HG03095 (cell line): ENCODE results near the gene PACRG.

Experiments
- ATAC-seq: cut with Tn5 transposase; IDR thresholded peaks from one replicate; pipeline ENCODE4 v1.9.1; 2021; ENCODE audit warnings: moderate library complexity; ENCODE audit not compliant: unreplicated experiment

The PACRG gene

GRCh38 chr6:162862462-162862861, 134.7 kb downstream of the PACRG start:
- ATAC-seq: no peak

- no peak for ATAC-seq
Measured at GRCh38 chr6:162862941-162863340, 135.2 kb downstream of the PACRG start.

DNA sequence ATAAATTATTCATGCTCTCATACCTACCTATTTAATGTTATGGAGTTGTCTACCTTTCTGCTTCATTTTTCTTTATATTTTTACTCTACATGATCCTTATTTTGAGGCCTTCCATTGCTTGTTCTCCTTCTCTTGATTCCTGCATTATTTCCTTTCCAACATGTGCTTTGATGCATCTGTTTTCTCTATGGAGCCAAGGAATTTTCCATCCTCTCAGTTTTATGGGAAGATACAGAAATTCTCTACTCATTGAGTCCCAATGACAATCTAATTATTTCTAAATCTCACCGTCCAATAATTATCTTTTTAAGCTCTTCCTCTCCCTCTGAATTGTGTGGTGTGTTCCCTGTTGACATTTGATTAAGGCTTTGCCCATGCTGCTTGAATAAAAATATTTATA, 136.0 kb downstream of the PACRG start:
- ATAC-seq: no peak

DNA sequence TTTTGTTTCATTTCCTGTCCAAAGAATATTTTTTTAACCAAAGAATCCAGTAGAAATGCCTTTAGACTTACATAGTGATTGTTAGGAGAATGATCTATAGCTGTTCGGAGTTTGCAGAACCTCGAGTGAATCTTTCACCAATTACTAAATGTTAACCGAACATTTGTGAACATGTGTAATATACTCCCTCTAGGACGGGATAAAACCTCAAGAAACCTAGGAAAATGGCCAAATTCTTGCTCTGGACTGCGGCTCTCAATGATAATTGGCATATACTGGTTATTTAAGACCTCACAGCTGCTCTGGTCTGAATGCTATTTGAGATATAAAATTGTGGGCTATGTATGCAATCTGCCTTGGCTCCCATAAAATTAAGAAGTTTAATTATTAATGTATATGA, 137.1 kb downstream of the PACRG start:
- ATAC-seq: no peak

DNA sequence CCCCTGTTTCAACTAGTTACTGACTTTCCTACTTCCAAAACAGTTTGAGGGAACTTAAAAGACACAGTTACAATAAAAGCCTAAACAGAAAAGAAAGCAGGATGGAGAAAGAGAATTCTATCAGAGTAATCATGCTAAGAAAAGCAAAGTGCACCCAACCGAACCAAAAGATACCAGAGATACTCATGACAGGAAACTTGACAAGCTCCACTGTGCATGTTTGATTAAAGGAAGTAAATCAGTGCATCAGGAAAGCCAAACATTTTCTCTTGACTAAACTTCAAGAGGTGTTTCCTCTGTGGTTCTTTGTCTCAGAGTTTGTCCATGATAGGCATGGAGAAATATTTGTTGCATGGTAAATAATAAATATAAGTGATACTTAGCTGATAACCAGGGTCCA, 138.9 kb downstream of the PACRG start:
- no peak for ATAC-seq

- no peak for ATAC-seq
Measured at GRCh38 chr6:162868397-162868796, 140.6 kb downstream of the PACRG start.

GRCh38 chr6:162871966-162872365, 144.2 kb downstream of the PACRG start:
- no peak for ATAC-seq

- no peak for ATAC-seq
Measured at GRCh38 chr6:162873537-162873936, 145.8 kb downstream of the PACRG start.

DNA sequence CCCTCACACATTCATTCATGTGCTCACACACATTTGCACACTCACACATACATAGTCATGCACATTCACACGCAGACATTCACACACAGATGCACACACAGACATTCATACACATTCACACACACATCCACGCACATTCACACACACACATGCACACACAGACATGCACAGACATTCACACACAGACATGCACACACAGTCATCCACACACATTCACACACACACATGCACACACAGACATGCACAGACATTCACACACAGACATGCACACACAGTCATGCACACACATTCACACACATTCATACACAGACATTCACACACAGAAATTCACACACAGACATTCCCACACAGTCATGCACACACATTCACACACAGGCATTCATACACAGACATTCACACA, 147.3 kb downstream of the PACRG start:
- no peak for ATAC-seq

- no peak for ATAC-seq
Measured at GRCh38 chr6:162882801-162883481, 155.2 kb downstream of the PACRG start.

DNA sequence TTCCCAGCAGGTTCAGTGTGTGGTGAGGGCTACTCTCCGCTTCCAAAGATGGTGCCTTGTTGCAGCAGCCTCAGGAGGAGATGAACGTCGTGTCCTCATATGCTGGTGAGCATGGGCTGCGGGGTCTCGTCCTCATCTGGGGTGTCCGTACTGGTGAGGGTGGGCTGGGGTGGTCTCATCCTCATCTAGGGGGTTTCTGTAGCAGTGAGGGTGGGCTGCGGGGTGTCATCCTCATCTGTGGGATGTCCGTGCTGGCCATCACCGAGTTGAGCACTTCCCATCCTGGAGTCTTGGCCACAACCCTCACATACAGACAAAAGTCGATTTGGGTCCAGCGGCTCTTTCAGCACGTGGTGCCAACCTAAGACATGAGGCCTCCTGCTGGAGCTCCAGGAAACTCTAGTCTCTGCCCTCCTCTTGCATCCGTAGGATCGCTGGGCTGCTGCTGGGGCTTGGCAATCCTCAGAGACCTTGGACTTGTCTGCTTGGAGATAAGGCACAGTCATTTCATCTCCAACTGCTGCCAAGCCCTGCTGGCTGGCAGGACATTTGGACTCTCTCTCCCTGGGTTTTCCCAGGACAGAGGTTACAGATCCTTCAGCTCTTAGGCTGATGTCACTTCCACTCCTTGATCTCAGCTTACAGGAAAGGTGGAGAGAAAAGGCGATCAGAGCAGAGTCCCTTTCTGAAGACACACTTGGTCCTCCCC, 160.4 kb downstream of the PACRG start:
- ATAC-seq: no peak

DNA sequence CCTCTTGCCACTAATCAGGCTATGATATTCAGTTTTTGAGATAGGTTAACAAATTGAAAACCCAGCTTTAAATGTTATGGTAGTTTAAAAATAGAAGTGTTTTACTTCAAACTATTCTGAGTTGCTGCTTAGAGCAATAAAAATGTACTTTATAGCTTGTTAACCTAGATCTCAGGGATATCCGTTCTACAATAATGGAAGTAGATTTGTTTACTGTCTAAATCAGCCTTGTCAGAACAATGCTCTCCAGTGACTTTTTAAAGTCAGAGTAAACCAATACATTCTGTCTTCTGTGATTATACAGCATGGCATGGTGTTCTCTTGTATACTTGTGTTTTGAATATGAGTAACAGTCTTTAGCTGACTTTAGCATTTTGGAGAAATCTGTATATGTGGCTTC, 161.5 kb downstream of the PACRG start:
- no peak for ATAC-seq

DNA sequence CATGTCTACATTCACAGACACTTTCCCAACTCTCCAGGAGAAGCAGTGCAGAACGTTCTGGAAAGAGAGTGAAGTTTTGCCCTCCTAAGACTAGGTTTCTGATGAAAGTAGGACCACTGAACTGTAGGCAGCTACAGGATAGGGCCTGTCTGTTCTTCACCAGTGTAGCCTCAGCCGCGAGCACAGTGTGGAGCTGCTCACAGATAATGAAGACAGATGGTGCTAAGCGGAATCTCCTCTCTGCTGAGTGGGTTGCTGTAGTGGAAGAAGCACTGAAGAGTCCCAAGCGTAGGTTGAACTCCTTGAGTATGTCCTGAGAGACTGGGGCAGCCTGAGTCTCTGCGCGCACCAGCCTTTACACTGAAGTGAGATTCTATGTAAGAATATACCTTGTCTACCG, 170.2 kb downstream of the PACRG start:
- ATAC-seq: no peak

DNA sequence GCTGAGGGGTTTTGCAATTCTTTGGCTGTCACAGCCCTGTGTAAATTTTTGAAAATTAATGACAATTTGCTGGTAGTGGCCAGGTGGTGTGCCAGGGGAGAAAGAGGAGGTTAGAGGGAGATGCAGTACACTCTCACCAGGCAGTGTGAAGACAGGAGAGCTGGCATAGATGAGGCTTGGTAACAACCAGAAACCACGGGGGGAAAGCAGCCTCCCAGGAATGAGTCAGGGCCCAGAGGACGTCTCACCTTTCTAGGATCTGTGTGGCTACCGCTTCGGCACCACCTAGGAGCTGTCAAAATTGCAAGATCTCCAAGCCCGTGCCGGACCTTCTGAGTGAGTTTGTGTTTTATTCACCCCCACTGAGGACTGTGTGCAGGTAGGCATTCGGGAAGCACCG, 171.4 kb downstream of the PACRG start:
- no peak for ATAC-seq

- no peak for ATAC-seq
Measured at GRCh38 chr6:162900503-162900902, 172.7 kb downstream of the PACRG start.

DNA sequence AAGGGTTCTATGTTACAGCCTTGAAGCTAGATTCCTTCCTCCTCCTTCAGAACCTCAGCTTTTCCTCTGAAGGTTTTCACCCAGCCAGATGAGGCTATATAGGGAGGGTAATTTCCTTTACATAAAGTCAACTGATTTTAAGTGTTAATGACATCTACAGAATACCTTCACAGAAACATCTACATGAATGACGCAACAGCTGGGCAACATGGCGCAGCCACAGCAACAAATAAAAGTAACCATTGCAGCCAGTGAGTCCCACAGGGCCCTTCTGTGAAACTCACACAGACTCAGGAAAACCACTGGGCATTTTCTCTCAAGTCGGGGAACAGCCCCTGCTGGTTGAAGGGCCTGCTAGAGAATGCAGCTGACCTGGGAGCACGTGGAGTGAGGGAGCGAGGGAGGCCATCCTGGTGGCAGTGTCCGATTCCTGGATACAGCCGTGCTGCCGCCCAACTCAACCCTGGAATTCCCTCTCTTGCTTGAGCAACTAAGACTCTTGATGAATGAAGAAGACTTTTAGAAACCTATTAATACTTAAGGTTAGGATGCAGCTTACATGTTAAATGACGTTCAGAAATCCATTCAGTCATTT, 176.4 kb downstream of the PACRG start:
- no peak for ATAC-seq

DNA sequence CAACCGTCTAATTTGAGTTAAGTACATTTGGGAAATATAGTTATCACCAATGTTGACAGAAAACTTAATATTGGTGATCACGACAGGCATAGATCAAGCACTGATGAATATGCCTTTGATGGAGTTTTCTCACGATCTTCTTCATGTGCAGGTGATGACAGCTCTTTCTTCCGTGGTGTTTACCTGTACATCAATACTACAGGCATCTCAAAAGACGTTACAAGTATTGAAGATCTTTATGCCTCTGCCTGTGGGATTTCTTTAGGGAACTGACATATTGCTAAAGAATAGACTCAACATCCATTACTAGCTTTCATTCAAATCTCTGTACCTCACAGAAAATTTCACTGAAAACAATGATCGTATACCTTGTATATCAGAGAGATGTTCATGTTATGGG, 178.7 kb downstream of the PACRG start:
- ATAC-seq: no peak

GRCh38 chr6:162907876-162908481, 180.2 kb downstream of the PACRG start:
- no peak for ATAC-seq

DNA sequence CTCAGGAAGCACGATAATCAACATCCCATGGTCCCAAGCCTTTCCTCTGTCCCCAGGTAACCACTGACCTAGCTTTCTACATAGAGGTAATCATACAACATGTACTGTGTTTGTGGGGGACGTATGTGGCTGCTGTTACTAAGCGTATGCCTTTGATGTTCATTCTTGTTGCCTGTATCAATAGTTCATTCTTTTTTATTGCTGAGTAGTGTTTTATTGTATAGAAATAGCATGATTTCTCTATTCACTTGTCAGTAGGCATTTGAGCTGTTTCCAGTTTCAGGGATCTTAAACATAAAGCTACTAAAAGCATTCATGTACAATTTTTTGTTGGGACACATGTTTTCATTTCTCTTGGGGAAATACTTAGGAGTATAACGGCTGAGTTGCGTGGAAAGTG, 185.4 kb downstream of the PACRG start:
- ATAC-seq: no peak

GRCh38 chr6:162917506-162917905, 189.7 kb downstream of the PACRG start:
- ATAC-seq: no peak

- no peak for ATAC-seq
Measured at GRCh38 chr6:162921062-162921461, 193.3 kb downstream of the PACRG start.

DNA sequence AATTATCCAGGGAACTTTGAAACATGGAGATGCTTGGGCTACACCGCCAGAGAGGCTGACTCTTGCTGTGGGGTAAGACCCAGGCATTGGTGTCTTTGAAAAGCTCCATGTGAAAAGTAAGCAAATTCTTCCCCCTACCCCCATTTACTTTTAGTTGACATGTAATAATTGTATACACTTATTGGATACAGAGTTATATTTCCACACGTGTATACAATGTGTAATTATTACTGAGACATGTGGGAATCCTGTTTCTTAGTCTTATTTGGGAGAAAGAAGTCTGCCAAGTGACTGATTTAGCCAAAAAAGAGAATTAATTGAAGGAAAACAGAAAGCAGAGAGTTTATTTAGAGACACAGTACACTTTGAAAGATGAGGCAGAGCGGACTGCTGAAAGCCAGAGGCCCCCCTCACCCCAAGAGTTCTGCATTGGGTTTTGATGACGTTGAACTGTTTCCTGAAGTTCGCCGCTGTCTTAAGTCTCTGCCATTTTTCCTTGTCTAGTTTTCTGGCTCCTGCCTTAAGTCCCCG, 193.8 kb downstream of the PACRG start:
- ATAC-seq: no peak
